GM12873 (cell line): ENCODE data around the gene GPHN.

Source experiments
- TF ChIP-seq, protein P1 (sequence below): IDR thresholded peaks from 2 replicates; pipeline ENCODE4 v1.5.1; 2012; ENCODE audit warnings: low read depth, mild to moderate bottlenecking, moderate library complexity, low read length, control low read depth; ENCODE audit not compliant: insufficient read depth; ENCODE audit errors: missing control alignments

GPHN gene

DNA sequence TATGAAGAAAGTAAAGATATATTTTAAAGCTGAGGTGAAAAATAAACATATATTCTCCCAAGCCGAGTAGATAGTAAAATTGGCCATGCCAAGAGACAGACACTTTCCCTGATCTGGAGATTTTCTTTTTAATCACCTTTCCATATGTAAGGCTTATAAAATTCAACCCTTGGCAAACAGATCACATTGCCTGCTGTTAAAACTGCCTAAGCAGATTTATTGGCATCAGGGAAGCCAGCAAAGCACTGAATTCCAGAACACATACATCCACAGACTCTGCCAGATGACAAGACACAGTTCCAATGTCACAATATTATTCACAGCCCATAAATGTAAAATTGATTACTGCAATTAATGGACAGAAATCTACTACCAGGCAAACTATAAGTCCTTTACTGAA, 603.1 kb downstream of the GPHN start:
- TF ChIP-seq, protein P1, sequence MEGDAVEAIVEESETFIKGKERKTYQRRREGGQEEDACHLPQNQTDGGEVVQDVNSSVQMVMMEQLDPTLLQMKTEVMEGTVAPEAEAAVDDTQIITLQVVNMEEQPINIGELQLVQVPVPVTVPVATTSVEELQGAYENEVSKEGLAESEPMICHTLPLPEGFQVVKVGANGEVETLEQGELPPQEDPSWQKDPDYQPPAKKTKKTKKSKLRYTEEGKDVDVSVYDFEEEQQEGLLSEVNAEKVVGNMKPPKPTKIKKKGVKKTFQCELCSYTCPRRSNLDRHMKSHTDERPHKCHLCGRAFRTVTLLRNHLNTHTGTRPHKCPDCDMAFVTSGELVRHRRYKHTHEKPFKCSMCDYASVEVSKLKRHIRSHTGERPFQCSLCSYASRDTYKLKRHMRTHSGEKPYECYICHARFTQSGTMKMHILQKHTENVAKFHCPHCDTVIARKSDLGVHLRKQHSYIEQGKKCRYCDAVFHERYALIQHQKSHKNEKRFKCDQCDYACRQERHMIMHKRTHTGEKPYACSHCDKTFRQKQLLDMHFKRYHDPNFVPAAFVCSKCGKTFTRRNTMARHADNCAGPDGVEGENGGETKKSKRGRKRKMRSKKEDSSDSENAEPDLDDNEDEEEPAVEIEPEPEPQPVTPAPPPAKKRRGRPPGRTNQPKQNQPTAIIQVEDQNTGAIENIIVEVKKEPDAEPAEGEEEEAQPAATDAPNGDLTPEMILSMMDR, result no peak

DNA sequence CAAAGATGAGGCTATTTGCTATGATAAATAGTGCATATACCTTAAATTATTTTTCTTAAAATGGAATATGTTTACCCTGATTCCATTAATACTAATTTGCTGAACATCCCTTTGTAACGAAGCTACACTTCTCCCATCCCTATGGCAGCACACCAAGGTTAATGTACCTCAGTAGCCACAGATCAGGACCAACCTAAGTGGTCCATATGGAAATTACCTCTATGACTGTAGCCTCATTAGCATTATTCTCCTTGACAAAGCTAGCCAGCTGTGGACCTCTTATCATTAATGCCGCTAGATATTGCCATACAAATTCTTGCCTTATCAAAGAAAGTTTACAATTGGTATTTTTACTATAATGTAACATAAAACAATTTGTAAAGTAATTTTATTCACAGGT, 604.4 kb downstream of the GPHN start:
- TF ChIP-seq, protein P1, result no peak

DNA sequence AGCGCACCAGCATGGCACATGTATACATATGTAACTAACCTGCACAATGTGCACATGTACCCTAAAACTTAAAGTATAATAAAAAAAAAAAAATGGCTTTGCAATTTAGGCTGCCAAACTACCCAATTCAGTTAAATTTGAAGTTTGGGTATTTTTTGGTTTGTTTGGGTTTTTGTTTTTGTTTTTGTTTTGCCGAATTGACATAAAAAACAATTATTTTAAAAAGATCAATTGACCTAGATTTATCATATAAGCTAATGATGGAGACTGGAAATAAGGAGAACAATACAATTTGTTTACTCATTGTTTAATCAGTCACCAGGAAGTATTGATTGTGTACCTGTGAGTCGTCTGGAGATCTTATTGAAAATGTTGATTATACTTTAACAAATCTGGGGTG, 619.2 kb downstream of the GPHN start:
- TF ChIP-seq, protein P1, result no peak

DNA sequence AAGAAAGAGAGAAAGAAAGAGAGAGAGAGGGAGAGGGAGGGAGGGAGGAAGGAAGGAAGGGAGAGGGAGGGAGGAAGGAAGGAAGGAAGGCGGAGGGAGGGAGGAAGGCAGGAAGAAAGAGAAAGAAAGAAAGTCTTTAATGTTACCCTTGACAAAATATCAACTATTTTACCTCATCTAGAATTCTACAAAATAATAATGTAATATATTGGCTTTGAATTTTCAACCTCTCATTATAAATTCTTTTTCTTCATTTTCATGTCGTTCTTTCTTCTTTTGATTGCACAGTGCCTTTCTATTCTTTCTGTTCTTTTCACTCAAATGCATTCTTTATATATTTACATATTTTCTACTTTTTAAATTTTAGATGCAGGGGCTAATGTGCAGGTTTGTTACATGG, 621.8 kb downstream of the GPHN start:
- TF ChIP-seq, protein P1, result no peak

DNA sequence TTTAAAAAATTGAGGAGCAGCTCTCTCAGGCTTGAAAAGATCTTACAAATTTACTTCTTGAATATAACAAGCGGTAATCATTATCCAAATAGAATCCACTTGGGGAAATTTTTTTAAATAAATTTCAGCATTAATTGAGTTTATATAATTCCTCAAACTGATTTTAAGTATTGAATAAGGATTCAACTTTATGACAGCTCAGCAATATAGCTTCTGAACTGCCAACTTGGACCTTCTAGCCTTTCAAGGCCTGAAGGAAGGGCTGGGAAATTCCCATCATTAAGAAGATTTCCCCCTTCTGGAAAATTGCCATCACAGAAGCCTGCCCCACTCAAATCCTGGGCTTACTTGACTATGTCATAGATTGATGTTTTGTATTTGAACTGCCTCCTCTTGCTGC, 623.7 kb downstream of the GPHN start:
- TF ChIP-seq, protein P1, result no peak

DNA sequence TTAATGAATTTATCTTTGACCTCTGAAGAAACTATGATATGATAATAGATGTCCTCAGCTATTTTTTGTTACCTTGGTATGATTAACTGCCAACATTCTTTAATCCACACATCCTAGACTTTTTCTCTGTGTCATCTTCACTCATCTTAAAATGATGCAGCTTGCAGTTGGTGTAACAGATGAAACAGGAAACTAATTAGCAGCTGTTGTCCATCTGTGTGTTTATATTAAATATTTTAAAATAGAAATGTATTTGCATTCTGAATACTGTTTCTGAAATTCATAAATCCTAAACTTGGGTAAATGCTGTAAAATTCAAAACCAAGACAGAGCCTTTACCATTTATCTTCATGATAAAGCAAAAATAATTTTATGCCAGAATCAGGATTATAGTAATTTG, 625.2 kb downstream of the GPHN start:
- TF ChIP-seq, protein P1, result no peak

DNA sequence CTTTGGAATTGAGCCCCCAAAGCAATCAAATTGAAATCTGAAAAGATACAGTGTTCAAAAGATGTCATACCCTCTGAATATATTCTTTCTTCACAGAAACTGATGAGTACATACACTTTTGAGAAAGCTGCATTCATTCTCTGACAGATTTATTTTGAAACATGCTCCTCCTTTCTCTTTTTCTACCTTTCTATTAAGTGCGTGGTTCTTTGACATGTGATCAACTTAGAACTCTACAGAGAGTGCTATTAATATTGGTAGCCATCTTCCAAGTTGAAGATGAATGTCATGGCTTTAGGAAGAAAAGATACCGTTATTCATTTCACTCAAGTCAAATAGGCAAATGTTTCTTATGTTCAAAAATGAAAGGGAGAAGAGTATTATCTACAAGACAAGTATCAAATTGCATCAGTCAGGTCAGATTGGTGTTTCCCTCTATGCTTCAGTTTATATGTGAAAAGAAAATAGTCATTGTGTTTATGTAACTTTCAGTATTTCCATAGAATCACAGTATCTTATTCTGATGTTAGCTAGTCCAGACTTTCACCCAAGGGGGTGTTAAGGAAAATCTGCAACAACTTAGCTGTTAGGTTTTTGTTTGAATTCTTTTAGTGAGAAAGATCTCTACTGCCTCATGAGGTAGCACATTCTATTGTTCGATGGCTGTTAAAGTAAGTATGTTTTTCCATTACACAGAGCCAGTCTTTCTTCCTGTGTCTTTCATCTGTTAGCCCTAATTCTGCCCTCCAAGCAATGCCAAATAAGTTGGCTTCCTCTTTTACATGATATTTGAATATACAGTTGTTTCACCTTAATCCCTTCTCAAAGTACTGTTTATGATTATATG, 625.9 kb downstream of the GPHN start:
- TF ChIP-seq, protein P1, result no peak
